RKO (cell line): Measurements from ENCODE around the gene SLITRK1.

ENCODE experiments used
- DNase-seq: peaks from one replicate; pipeline ENCODE4 v3.0.0-alpha.2; 2016; ENCODE audit warnings: low spot score

The SLITRK1 gene, protein sequence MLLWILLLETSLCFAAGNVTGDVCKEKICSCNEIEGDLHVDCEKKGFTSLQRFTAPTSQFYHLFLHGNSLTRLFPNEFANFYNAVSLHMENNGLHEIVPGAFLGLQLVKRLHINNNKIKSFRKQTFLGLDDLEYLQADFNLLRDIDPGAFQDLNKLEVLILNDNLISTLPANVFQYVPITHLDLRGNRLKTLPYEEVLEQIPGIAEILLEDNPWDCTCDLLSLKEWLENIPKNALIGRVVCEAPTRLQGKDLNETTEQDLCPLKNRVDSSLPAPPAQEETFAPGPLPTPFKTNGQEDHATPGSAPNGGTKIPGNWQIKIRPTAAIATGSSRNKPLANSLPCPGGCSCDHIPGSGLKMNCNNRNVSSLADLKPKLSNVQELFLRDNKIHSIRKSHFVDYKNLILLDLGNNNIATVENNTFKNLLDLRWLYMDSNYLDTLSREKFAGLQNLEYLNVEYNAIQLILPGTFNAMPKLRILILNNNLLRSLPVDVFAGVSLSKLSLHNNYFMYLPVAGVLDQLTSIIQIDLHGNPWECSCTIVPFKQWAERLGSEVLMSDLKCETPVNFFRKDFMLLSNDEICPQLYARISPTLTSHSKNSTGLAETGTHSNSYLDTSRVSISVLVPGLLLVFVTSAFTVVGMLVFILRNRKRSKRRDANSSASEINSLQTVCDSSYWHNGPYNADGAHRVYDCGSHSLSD

DNA sequence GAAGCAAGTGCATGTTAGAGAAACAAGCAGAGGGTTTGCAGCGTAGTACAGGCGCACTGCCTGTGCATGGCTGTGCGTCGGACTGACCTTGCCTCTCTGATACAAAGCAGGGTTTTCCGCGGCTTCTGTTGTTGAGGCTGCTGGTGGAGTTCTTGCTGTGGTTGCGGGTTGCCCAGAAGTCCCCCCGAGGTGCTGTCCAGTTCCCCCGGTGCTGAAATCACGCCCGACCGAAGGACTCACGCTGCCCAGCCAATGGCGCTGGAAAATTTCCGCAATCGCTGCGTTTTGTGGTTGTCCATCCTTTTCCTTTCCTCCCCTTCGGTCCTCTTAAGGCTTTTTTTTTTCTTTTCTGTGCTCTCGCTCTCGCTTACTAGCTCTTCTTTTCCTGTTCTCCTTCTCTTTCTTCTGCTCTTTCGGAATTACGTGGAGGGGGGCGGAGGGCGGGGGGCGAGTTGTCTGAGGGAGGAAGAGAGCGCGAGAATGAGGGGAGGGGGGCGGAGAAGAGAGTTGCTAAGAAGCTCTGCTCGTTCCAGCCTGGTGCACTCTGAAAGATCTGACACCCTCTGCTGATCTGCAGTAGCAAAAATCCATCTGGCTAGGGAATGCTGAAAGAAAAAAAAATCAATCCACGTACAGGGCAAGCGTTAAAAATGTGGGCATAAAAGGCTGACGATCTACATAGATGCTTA is at the start of gene SLITRK1:
TSS of gene SLITRK1 (minus strand) at position 558 of the 689 bp plus-strand sequence. CDS start 967 bp downstream, outside the sequence.
- no peak for DNase-seq

- DNase-seq: no peak
These were observed 46.9 kb upstream of the SLITRK1 start for GRCh38 chr13:83929157-83929556.

- DNase-seq: no peak
These were observed 37.5 kb upstream of the SLITRK1 start for GRCh38 chr13:83919775-83920174.

DNA sequence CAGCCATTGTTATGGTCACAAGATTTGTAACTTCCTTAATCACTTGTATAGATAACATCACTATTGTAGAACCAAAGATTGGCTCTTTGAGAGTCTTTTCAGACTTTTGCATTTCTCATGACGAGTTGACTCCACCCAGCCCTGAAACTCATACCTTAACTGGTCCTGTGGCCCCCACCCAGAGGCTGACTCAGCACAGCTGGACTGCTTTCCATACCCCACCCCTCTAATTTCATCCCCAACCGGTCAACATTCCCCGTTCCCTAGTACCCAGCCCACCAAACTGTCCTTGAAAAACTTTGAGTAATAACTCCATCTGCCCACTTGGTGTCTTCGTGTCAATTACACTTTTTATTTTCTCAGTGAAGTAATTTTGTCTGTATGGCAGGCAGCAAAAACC is 32.1 kb upstream of the SLITRK1 start:
- DNase-seq: no peak

GRCh38 chr13:83907196-83907989 is 25.1 kb upstream of the SLITRK1 start:
- DNase-seq: no peak

GRCh38 chr13:83906240-83906820 is 24.1 kb upstream of the SLITRK1 start:
- no peak for DNase-seq

DNA sequence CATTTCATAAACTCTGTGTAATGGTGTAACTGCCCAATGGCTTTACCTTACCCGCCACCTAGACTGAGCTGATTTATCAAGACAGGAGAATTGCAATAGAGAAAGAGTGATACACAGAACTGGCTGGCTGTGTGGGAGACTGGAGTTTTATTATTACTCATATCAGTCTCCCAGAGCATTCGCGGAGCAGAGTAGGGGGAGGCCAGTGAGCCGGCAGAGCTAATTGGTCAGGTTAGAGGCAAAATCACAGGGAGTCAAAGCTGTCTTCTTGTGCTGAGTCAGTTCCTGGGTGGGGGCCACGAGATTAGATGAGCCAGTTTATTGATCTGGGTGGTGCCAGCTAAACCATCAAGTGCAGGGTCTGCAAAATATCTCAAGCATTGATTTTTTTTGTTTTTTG is 23.4 kb upstream of the SLITRK1 start:
- DNase-seq: no peak

GRCh38 chr13:83895994-83896580 is 13.8 kb upstream of the SLITRK1 start:
- peak; percentile 81 for DNase-seq

DNA sequence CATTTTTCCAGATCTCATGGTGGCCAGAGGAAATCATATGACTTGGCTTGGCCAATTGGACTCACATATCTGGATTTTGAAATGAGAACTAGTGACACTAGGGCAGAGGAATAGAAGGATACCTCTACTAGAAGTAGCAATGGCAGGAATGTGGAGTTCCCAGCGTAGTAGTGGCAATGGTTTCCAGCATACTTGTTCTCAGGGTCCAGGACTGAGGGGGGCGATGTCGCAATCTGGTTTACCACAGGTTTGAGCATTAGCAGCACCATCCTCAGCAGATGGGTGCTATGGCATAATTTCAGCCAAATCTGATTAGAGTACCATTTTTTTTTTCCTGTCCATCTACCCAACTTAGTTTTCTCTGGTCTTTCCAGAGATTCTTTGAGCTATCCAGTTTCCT is 8.1 kb upstream of the SLITRK1 start:
- no peak for DNase-seq

DNA sequence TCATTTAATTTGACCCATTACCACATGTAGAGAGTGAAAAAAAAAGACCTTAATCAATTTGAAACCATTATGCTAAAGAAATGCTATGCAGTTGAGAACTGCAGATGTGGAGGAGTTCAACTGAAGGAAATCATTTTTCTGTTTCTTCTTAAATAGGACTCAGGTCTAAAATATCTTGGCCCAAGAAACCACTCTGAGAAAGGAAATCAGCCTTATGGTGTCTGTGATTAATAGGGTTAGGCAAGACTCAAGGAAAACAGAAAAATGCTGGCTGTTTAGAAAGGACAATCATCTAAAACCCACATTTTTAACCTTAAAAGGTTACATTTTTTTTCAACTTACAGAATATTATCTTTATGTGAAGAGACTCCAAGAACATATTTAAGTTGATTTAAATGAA is 1.9 kb upstream of the SLITRK1 start:
- no peak for DNase-seq

DNA sequence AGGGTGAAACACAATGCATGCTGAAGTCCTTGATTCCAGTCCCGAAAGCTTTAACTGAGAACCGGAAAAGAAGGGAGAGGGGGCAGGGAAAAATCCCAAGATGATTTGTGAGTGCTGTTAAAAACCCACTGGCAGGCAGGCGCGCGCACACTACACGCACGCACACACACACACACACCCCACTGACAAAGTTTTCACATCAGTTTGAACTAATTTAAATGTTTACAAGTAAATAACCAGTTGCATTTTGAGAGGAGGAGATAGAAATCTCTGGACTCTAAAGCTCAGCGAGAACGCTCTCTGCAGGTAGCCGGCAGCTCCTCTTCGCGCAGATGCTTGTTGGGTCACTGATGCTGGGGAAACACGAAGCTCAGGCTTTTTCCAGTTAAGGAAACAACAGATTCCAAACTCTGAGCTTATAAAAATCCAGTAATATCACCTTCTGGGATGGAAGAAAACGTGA is 818 bp upstream of the SLITRK1 start:
- no peak for DNase-seq

- DNase-seq: no peak
These were observed 309 bp upstream of the SLITRK1 start for GRCh38 chr13:83882606-83882959.

DNA sequence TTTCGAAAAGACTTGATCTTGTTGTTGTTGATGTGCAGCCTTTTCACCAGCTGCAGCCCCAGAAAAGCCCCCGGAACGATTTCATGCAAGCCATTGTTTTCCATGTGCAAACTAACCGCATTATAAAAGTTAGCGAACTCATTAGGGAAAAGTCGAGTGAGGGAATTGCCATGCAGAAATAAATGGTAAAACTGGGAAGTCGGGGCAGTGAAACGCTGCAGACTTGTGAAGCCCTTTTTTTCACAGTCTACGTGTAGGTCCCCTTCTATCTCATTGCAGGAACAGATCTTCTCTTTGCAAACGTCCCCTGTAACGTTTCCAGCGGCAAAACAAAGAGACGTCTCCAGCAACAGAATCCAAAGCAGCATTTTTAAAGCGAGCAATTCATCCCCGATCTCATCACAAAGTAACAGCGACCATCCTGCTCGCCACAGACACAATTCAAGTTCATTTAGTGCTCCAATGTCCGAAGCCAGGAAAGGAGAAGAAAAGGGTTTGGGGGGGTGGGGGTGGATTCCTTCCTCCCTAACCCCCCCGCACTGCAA is 1.1 kb downstream of the SLITRK1 start:
- DNase-seq: no peak

DNA sequence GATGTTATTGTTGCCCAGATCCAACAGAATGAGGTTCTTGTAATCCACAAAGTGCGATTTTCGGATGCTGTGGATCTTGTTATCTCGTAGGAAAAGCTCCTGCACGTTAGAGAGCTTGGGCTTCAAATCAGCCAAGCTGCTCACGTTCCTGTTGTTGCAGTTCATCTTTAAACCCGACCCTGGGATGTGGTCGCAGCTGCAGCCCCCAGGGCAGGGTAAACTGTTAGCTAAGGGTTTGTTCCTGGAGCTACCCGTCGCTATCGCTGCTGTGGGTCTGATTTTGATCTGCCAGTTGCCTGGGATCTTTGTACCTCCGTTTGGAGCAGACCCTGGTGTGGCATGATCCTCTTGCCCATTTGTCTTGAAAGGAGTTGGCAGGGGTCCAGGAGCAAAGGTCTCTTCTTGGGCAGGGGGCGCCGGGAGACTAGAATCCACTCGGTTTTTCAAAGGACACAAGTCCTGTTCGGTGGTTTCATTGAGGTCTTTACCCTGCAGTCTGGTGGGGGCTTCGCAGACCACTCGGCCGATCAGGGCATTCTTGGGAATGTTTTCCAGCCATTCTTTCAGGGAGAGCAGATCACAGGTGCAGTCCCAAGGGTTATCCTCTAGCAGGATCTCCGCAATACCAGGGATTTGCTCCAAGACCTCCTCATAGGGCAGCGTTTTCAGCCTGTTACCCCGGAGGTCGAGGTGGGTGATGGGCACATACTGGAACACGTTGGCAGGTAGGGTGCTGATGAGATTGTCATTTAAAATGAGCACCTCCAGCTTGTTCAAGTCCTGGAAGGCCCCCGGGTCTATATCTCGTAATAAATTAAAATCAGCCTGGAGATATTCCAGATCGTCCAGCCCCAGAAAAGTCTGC is 1.8 kb downstream of the SLITRK1 start:
- DNase-seq: no peak

- no peak for DNase-seq
These were observed 2.7 kb downstream of the SLITRK1 start for GRCh38 chr13:83879431-83880171.

GRCh38 chr13:83878691-83879430 is 3.4 kb downstream of the SLITRK1 start:
- no peak for DNase-seq

DNA sequence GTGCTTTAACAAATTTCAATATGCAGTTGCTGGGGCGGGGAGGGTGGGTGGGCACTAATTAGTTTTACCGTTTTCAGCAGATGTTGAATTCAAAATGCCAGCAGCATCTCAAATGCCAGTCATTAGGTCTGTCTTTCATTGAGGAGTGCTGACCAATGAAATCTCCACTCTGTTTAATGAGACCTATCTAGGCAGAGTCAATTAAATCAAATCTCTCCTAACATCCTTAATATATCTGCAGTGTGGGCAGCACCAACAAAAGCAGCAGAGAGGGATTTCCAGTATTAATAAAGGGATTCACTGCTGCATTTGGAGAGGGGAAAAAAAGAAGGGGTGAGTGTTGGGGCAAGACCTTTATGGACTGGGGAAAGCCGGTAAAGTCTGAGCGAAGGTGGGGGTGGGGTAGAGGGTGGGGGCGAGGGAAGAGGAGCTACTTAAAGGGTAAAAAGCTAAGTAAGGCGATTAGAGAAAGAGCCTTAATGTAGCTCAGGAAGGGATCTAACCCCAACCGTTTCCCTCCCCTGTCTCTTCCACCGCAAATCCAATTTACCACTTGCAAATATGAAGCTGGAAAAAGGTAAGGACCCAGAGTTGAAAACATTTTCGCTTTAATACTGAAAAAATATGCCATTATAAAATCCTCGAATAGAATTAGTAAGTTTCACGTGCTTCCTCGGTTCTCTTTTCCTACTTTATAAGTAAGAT is 4.5 kb downstream of the SLITRK1 start:
- no peak for DNase-seq

DNA sequence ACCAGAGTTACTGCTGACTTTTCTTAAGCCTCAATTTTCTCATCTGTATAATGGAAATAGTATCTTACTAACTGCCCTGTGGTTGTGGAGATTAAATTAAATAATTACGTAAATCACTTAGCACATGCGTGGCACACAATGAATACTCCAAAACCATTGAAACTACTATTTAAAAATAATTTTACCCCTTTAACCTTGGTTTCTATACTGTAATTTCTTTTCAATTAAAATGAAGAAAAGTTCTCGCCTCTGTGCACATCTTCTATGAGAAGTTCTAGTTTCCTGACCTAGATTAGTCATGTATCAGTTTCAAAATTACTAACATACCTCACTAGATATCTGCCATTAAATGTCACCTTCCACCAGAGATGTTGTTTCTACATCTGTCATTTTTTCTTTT is 5.7 kb downstream of the SLITRK1 start:
- no peak for DNase-seq
